ENCODE data around the gene RERE. TPM values are rescaled to one million over a fixed set of nuclear protein-coding genes. Genes with fewer than 3 reads are reported as not detected.

RERE gene
- total RNA-seq, 1 donor from 2014 or later = 252 TPM

DNA sequence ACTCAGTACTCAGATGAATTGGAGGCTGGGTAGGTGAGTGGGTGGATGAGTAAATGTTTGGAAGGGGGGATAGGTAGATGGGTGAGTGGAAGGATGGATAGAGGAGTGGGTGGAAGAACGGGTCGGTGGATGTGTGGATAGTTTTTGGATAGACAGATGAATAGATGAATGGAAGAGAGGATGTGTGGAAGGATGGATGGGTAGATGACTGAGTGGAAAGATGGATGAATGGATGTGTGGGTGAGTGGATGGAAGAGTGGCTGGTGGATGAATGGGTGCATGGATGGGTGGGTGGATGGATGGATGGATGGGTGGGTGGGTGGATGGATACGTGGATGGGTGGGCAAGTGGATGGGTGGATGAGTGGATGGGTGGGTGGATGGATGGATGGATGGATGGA is 495.8 kb downstream of the RERE start:
- Mint-ChIP-seq H3K36me3 (ENCODE audit: unreplicated experiment) (peaks cover 5% of the 10 kb centered on the region), H3K4me3 (ENCODE audit: unreplicated experiment) (no peak overlapping the region), H3K4me1 (ENCODE audit: low read depth, unreplicated experiment) (no peaks in the 10 kb centered on the region), H3K27ac (ENCODE audit: unreplicated experiment) (no peak overlapping the region), H3K27me3 (ENCODE audit: unreplicated experiment) (peaks cover 7% of the 10 kb centered on the region), H3K9me3 (ENCODE audit: unreplicated experiment) (peaks cover 2% of the 10 kb centered on the region)
- TF ChIP-seq, protein P1, sequence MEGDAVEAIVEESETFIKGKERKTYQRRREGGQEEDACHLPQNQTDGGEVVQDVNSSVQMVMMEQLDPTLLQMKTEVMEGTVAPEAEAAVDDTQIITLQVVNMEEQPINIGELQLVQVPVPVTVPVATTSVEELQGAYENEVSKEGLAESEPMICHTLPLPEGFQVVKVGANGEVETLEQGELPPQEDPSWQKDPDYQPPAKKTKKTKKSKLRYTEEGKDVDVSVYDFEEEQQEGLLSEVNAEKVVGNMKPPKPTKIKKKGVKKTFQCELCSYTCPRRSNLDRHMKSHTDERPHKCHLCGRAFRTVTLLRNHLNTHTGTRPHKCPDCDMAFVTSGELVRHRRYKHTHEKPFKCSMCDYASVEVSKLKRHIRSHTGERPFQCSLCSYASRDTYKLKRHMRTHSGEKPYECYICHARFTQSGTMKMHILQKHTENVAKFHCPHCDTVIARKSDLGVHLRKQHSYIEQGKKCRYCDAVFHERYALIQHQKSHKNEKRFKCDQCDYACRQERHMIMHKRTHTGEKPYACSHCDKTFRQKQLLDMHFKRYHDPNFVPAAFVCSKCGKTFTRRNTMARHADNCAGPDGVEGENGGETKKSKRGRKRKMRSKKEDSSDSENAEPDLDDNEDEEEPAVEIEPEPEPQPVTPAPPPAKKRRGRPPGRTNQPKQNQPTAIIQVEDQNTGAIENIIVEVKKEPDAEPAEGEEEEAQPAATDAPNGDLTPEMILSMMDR (IDR thresholded peaks at IDR 0.05; ENCODE audit: partially characterized antibody, unreplicated experiment) = no peak
- no peak for DNase-seq

DNA sequence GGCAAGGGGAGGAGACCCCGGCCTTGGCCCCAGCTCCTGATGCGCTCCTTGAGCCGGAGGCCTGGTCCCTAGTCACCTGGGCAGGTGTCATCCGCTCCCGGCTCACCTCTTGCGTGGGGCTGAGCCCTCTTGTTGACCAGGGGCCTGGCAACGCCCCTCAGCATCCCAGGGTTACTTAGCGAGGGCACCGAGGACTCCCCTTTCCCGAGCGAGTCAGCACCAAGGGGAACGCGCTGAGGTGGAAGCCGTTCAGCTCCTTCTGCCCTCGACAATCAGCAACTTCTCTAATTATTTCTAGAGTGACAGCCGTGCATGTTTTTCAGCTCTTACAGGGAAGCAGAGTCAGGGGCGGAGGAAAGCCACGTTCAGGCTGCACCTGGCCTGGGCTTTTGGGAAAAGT is 499.0 kb downstream of the RERE start:
- Mint-ChIP-seq H3K27ac (ENCODE audit: unreplicated experiment) (no peak overlapping the region), H3K4me3 (ENCODE audit: unreplicated experiment) (peak overlapping the region; percentile 82), H3K9me3 (ENCODE audit: unreplicated experiment) (peaks cover 2% of the 10 kb centered on the region), H3K4me1 (ENCODE audit: low read depth, unreplicated experiment) (peaks cover 6% of the 10 kb centered on the region), H3K36me3 (ENCODE audit: unreplicated experiment) (peaks cover 5% of the 10 kb centered on the region), H3K27me3 (ENCODE audit: unreplicated experiment) (peaks cover 10% of the 10 kb centered on the region)
- no peak for DNase-seq
- TF ChIP-seq, protein P1 (IDR thresholded peaks at IDR 0.05; ENCODE audit: partially characterized antibody, unreplicated experiment) = no peak

DNA sequence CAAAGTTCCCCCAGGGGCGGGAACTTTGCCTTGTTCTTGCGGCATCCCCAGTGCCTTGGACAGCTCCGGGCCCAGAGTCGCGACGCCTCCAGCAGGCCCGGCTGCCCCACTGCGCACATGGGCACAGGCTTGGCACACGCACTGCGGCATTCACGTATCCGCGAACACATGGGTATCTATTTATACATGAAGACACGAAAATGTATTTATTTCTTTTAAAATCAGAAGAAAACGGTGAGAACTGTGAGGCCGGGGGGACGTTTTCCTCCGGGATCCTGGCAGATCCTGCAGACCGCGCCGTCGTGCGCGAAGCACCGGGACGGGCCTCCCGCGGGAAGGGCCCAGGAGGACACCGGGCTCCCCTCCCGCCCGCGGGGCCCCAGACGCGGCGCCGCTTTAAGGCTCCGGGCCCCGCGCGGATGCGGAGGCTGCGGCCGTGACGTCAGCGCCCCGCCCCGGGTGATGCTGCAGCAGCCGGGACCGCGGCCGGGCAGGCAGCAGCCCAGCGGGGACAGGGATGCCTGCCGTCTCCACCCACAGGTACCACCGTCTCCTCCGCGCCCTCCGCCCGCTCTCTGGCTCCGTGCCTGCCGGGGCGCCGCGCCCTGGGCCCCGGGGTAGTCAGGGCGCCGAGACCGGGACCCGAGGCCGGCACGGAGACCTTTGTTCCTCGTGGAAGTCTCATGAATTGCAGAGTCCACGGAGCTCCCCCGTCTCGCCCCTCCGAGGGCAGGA is 499.6 kb downstream of the RERE start, which contains the start of gene SLC45A1:
Gene SLC45A1 (plus strand): TSS at position 468 of the 735 bp plus-strand sequence. CDS start 6,216 bp downstream, outside the sequence.
- TF ChIP-seq, protein P1 (IDR thresholded peaks at IDR 0.05; ENCODE audit: partially characterized antibody, unreplicated experiment) = no peak
- H3K27me3 Mint-ChIP-seq (ENCODE audit: unreplicated experiment) = peaks cover 11% of the 10 kb centered on the region
- H3K9me3 Mint-ChIP-seq (ENCODE audit: unreplicated experiment) = peaks cover 2% of the 10 kb centered on the region
- no peak within 1 kb of the TSS for H3K27ac Mint-ChIP-seq (ENCODE audit: unreplicated experiment)
- peak within 1 kb of the TSS; percentile 94 for H3K4me3 Mint-ChIP-seq (ENCODE audit: unreplicated experiment)
- peaks cover 5% of the 10 kb centered on the region for H3K36me3 Mint-ChIP-seq (ENCODE audit: unreplicated experiment)
- peak; percentile 78 for DNase-seq
- H3K4me1 Mint-ChIP-seq (ENCODE audit: low read depth, unreplicated experiment) = peaks cover 6% of the 10 kb centered on the region

DNA sequence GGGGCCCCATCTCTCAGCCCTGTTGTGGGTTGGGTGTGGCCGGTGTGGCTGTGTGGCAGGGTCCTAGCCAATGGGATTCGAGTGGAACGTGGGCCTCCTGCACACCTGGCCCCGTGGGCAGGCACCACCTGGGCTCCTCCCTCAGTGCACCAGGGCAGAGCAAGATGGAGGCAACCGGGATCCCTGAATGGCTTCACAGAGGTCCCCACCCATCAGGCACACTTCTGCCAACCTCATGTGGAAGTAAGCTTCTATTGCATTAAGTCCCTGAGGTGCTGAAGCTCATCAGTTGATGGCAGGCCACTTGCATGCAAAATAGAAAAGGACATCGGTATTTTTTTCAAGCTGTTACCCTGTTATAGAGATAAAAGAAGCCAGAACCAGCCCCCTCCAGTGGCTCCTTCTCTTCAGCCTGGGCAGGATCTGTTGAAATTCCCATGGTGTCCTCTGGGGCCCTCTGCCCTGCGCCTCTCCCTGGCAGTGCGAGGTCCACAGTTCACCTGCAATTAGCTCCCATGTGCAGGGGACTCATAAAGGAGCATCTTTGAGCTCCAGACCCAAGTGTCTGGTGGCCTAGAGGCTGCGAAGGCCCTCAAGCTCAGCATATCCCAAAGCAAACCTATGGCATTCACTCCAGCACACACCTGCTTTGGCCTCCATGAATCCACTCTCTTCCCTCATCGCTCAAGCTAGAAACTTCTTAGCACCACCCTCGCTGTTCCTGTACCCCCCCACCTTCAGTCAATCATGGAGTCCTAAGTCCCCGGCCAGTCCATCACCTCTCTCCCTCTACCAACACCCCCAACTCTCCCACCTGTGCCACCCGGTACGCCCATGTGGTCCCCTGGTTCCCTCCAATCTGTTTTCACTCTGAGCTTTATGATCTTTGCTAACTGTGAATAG is 501.6 kb downstream of the RERE start:
- Mint-ChIP-seq H3K4me1 (ENCODE audit: low read depth, unreplicated experiment) (peaks cover 6% of the 10 kb centered on the region), H3K27ac (ENCODE audit: unreplicated experiment) (no peak overlapping the region), H3K4me3 (ENCODE audit: unreplicated experiment) (no peak overlapping the region), H3K9me3 (ENCODE audit: unreplicated experiment) (peaks cover 2% of the 10 kb centered on the region), H3K36me3 (ENCODE audit: unreplicated experiment) (no peaks in the 10 kb centered on the region), H3K27me3 (ENCODE audit: unreplicated experiment) (peaks cover 11% of the 10 kb centered on the region)
- TF ChIP-seq, protein P1 (IDR thresholded peaks at IDR 0.05; ENCODE audit: partially characterized antibody, unreplicated experiment) = peak; percentile 15
- no peak for DNase-seq

All from glutamatergic neuron (in vitro differentiated cells).